Measurements from ENCODE around the gene PNMT.

PNMT gene

DNA sequence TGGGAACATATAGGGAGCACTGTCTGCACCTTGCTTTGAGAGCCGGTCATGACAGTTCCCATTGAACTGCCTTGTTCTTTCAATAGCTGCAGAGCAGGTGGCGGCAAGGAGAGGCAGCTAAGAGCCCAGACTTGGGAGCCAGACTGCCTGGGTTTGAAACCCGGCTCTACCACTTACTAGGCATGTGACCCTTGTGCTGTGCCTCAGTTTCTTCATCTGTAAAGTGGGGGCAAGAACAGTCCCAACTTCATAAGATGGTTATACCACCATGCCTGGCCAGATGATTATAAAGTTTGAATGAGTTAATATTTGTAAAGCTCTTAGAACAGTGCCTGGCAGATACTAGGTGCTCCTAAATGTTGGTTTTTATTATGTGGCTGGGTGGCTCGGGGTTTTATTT, 46.0 kb downstream of the PNMT start:
- no peak for DNase-seq

DNA sequence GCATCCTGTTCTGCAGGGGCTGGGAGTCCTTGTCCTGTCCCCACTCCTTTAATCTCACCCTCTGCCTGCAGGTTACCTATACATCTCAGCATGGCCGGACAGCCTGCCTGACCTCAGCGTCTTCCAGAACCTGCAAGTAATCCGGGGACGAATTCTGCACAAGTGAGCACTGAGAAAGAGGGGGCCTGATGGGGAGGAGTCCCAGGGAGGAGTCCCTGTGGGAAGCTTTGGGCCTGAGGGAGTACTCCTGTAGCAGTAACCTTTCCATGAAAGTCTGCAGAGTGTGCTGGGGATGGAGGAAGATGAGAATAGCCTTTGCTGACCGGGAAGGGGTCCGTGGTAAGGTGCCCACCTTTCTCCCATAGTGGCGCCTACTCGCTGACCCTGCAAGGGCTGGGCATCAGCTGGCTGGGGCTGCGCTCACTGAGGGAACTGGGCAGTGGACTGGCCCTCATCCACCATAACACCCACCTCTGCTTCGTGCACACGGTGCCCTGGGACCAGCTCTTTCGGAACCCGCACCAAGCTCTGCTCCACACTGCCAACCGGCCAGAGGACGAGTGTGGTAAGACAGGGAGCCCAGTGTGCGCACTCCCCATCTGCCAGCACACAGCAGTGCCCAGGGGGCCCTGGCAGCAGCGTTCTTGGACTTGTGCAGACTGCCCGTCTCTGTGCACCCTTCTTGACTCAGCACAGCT, 47.3 kb downstream of the PNMT start:
- no peak for DNase-seq

DNA sequence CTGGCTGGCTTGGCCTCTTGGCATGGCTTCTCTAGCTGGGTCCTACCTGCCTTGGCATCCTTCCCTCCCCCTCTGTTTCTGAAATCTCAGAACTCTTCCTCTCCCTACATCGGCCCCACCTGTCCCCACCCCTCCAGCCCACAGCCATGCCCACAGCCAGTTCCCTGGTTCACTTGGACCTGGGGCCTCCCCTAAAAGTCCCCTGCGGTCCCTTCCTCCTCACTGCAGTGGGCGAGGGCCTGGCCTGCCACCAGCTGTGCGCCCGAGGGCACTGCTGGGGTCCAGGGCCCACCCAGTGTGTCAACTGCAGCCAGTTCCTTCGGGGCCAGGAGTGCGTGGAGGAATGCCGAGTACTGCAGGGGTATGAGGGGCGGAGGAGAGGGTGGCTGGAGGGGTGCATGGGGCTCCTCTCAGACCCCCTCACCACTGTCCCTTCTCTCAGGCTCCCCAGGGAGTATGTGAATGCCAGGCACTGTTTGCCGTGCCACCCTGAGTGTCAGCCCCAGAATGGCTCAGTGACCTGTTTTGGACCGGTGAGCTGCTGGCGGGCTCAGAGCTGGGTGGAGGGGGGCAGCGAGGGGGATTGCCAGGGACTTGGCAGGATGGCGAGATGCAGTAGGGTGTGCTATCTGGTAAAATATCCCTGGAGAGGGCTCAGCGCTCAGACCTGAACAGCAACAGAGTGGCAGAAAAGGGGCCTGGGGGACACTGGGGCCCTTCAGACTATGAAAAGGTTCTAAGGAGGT, 48.0 kb downstream of the PNMT start:
- no peak for DNase-seq

DNA sequence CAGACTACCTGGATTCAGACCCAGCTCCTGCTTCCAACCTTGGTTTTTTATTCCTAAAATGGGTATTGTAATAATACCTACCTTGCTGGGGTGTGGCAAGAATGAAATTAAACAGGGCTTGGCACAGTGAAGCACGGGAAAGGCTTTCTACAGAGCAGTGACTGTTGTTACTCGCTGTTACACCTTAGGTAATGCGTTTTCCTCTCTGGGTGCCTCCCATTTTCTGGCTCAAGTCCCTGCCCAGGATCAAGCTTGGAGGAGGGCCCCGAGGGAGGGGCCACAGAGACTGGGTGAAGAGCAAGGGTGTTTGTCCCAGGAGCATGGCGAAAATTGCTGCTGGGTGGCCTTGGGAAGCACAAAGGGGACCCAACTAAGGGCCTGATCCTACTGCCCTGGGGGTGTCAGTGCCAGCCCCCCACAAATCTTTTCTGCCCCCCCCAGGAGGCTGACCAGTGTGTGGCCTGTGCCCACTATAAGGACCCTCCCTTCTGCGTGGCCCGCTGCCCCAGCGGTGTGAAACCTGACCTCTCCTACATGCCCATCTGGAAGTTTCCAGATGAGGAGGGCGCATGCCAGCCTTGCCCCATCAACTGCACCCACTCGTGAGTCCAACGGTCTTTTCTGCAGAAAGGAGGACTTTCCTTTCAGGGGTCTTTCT, 48.8 kb downstream of the PNMT start:
- DNase-seq, result no peak

DNA sequence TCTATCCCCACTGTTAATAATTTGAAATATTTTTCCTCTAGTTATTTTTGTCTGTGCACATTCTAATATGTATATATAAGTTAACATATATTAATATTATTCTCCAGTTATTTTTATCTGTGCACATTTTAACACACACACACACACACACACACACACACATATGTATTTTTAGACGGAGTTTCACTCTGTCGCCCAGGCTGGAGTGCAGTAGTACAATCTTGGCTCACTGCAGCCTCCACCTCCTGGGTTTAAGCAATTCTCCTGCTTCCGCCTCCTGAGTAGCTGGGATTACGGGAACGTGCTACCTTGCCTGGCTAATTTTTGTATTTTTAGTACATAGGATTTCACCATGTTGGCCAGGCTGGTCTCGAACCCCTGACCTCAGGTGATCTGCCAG, 49.4 kb downstream of the PNMT start:
- no peak for DNase-seq

DNA sequence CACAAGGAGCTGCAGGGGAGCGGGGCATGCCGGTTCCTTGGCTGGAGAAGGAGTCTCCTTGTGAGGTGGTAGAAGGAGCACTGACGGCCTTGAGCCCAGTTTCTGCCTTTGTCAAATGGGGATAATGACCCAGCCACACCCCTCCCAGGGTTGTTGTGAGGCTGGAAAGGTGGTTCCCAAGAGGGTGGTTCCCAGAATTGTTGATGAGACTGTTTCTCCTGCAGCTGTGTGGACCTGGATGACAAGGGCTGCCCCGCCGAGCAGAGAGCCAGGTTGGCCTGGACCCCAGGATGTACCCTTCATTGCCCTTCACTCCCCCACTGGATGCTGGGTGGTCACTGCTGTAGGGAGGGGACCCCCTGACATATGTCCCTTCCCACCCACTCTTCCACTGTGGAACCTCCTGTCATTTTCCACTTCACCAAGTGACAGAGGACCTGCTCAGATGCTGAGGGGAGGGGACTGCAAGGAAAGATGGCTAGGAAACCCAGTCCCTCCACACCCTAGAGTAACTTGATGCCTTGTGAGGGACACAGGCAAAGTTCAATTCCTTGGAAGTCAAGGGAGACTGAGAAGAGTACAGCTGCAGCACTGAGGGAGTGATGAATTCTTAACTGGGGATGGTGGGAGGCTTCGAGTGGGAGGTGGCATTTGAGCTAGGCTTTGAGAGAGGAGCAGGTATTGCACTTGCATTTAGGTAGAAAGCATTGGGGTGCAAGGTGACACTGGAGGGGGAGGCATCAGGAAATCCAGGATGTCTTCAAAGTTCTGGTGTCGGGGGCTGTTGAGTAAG, 51.5 kb downstream of the PNMT start:
- DNase-seq, result no peak
